Brain microvascular endothelial cell (primary cell): ENCODE measurements around the gene CPTP.

ENCODE experiments used
- DNase-seq: peaks from one replicate; pipeline ENCODE4 v3.0.0-alpha.2; 2020
- H3K27ac ChIP-seq: fragments of 250-450 bp; sonication (Bioruptor Pico); 2 replicates; pipeline ENCODE4 v1.5.1; 2020; ENCODE audit warnings: mild to moderate bottlenecking, moderate library complexity
- H3K27me3 ChIP-seq: fragments of 250-450 bp; sonication (Bioruptor Pico); replicated peaks from 2 replicates; pipeline ENCODE4 v1.5.1; 2020; ENCODE audit warnings: mild to moderate bottlenecking
- H3K36me3 ChIP-seq: fragments of 250-450 bp; sonication (Bioruptor Pico); replicated peaks from 2 replicates; pipeline ENCODE4 v1.5.1; 2020; ENCODE audit warnings: mild to moderate bottlenecking
- H3K4me3 ChIP-seq: 2 replicates; pipeline ENCODE4 v1.5.1; 2011; ENCODE audit warnings: low read depth, mild to moderate bottlenecking, control low read depth, low read length, moderate library complexity
- in situ Hi-C: cut with HindIII; loops from 2 replicates; pipeline ENCODE4 v1.10.0; 2017; ENCODE audit warnings: low sequenced_read_pairs, low pct_ligation_motif_present
- TF ChIP-seq, protein P1 (sequence below): IDR thresholded peaks from 2 replicates; pipeline ENCODE4 v1.5.1; 2011; ENCODE audit warnings: low read depth, mild to moderate bottlenecking, moderate library complexity, low read length, control low read depth, inconsistent platforms; ENCODE audit errors: missing control alignments

Gene CPTP

DNA sequence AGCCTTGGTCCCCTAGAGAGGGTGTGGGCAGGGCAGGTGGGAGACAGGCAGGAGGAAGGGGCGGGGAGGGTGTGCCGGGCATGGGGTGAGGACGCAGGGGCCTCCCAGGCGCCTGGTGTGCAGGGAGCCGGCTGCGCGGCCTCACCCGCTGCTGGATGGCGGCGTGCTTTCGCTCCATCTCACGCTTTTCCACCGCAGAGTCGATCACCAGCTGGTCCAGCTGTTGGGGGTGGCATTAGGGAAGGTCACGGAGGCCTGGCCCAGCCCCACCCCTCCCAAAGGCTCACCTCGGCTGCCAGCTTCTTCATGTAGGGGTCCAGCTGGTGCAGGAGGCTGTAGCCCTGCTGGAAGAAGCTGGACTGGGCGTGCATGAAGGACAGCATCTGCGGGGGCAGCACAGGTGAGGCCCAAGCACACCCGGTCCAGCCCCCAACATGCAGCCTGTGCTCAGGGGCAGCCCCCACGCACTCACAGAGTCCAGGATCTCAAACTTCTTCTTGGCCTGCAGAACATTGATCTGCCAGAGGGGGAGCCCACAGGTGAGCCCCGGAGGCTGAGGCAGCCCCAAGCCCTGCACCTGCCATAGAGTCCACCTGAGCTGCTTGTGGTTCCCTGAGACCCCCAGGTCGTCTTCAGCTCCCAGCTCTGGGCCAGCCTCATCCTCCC, 24.8 kb upstream of the CPTP start:
- peaks cover 2% of the 10 kb centered on the region for H3K36me3 ChIP-seq
- H3K27me3 ChIP-seq: no peaks in the 10 kb centered on the region

DNA sequence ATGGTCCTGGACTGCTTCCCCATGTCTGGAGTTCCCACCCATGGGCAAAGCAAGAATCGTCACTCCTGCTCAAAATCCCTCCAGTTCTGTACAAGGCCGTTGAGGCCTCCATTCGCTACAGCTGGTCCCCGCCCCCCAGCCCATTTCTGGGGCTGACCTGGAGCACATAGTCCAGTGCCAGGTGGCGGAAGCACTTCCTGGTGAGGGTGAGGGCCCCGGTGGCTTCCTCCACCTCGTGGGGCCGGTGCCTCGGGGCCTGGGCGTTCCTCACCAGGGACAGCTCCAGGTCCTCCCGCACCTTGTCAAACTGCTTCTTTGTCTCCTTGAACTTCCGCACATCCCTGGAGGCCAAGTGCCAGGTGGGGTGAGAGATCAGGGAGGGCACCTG, 24.3 kb upstream of the CPTP start:
- TF ChIP-seq, protein P1, sequence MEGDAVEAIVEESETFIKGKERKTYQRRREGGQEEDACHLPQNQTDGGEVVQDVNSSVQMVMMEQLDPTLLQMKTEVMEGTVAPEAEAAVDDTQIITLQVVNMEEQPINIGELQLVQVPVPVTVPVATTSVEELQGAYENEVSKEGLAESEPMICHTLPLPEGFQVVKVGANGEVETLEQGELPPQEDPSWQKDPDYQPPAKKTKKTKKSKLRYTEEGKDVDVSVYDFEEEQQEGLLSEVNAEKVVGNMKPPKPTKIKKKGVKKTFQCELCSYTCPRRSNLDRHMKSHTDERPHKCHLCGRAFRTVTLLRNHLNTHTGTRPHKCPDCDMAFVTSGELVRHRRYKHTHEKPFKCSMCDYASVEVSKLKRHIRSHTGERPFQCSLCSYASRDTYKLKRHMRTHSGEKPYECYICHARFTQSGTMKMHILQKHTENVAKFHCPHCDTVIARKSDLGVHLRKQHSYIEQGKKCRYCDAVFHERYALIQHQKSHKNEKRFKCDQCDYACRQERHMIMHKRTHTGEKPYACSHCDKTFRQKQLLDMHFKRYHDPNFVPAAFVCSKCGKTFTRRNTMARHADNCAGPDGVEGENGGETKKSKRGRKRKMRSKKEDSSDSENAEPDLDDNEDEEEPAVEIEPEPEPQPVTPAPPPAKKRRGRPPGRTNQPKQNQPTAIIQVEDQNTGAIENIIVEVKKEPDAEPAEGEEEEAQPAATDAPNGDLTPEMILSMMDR: no peak
- no peaks in the 10 kb centered on the region for H3K27me3 ChIP-seq
- no peak overlapping the region for H3K27ac ChIP-seq
- H3K36me3 ChIP-seq: peaks cover 2% of the 10 kb centered on the region
- no peak overlapping the region for H3K4me3 ChIP-seq
- no peak for DNase-seq
- in situ Hi-C loops: no loop called here

More for the DNA sequence above, 24.8 kb upstream of the CPTP start:
- TF ChIP-seq, protein P1: peak; percentile 65
- in situ Hi-C loops: no loop called here
- no peak for DNase-seq
- Histone ChIP-seq H3K27ac (no peak overlapping the region), H3K4me3 (no peak overlapping the region)

DNA sequence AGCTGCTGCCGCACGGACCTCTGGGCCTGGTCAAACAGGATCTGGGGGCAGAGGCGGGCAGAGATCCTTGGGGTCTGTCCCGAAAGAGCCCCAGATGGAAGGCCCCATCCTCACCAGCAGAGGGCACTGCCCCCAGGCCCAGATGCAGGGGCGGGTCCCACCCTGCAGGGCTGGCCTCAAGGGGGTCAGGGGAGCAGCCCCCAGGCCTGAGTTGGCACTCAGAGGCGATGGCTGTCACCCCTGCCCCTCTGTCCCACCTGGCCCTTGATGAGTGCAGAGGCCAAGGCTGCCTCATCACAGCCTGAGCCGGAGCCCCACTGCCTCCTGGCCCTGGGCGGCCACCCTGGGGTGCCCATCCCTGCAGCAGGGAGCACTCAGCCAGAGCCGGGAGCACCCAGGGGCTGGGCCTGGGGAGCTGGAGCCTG, 22.6 kb upstream of the CPTP start:
- Histone ChIP-seq H3K4me3 (no peak overlapping the region), H3K27me3 (no peaks in the 10 kb centered on the region), H3K36me3 (no peaks in the 10 kb centered on the region), H3K27ac (no peak overlapping the region)
- in situ Hi-C loops: no loop called here
- DNase-seq: no peak
- TF ChIP-seq, protein P1: peak; percentile 74

DNA sequence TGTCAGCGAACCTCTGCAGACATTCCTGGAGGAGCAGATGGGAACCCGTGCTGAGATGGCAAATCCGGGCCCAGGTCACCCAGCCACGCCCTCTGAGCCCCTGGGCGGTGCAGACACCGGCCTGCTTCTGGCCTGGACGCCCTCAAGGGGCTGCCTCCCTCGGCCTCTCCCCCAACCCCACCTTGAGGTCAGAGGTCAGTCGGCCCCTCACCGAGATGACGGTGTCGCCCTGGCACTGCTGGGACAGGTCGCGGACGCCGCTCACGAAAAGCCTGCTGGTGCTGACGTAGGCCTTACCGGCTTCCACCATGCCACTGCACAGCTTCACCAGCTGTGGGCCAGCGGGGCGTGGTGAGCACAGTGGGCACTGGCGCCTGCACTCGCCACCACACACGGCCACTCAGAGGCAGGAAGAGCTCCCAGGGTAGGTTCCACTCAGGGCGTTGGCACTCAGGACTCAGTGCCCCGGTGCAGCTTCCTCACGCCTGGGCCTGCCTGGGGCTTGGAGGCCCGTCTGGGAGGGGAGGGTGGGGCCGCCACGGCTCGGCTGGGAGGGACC, 21.6 kb upstream of the CPTP start:
- DNase-seq: no peak
- in situ Hi-C loops: no loop called here
- Histone ChIP-seq H3K36me3 (no peaks in the 10 kb centered on the region), H3K27me3 (no peaks in the 10 kb centered on the region), H3K27ac (no peak overlapping the region), H3K4me3 (no peak overlapping the region)
- TF ChIP-seq, protein P1: no peak

DNA sequence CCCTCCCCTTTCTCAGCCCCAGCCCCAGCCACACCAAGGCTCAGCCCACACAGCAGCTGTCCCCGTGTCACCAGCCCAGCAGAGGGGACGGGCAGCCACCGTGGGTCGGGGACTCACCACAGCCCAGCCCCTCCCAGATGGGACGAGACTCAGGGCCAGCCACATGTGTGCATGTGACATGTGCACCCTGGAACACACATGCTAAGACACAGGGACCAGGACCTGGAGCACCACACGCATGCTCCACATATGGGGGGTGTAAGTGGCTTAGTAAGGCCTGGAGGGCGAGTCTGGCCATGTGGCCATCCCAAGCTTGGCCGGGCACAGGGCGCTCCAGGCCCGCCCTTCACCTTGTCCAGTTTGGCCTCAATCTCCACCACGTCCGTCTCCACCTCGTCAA, 20.9 kb upstream of the CPTP start:
- TF ChIP-seq, protein P1: no peak
- Histone ChIP-seq H3K36me3 (no peaks in the 10 kb centered on the region), H3K27me3 (no peaks in the 10 kb centered on the region), H3K27ac (no peak overlapping the region), H3K4me3 (no peak overlapping the region)
- in situ Hi-C loops: no loop called here
- no peak for DNase-seq
